GM21723 (cell line): ENCODE data around the gene KRTAP19-8.

Source experiments
- ATAC-seq: cut with Tn5 transposase; IDR thresholded peaks from one replicate; pipeline ENCODE4 v1.9.1; 2021; ENCODE audit warnings: mild to moderate bottlenecking, moderate library complexity; ENCODE audit not compliant: unreplicated experiment

The KRTAP19-8 gene

GRCh38 chr21:31012133-31013089, 25.9 kb downstream of the KRTAP19-8 start:
- ATAC-seq: no peak

GRCh38 chr21:31011412-31011811, 26.9 kb downstream of the KRTAP19-8 start:
- ATAC-seq: no peak

- ATAC-seq: no peak
Measured at GRCh38 chr21:31008355-31008754, 29.9 kb downstream of the KRTAP19-8 start.

GRCh38 chr21:31005019-31005418, 33.3 kb downstream of the KRTAP19-8 start:
- no peak for ATAC-seq

GRCh38 chr21:31003471-31003870, 34.8 kb downstream of the KRTAP19-8 start:
- ATAC-seq: no peak

- no peak for ATAC-seq
Measured at GRCh38 chr21:30997541-30997940, 40.7 kb downstream of the KRTAP19-8 start.

- ATAC-seq: no peak
Measured at GRCh38 chr21:30996728-30997127, 41.5 kb downstream of the KRTAP19-8 start.

GRCh38 chr21:30994932-30995331, 43.3 kb downstream of the KRTAP19-8 start:
- ATAC-seq: no peak

GRCh38 chr21:30990514-30991262, 47.6 kb downstream of the KRTAP19-8 start:
- ATAC-seq: no peak

- ATAC-seq: no peak
Measured at GRCh38 chr21:30988706-30989105, 49.6 kb downstream of the KRTAP19-8 start.
